Pancreas (tissue), 10 donors: ENCODE data around the gene RPAP3. TPM values are rescaled to one million over a fixed set of nuclear protein-coding genes. Genes with fewer than 3 reads are reported as not detected.

ENCODE experiments used
- ATAC-seq, 4 donors: fragments of 200-7000 bp; cut with Tn5 transposase; one replicate each; pipeline versions ENCODE4 v1.8.0 to v1.9.1; 2020; ENCODE audit warnings: mild to moderate bottlenecking in 4 of 4, moderate library complexity in 4 of 4
- DNase-seq, 6 donors: peaks; one replicate each; pipeline ENCODE4 v3.0.0-alpha.2; 2020
- FAIRE-seq: peaks from 2 replicates; lab custom pipeline; 2012; peaks lifted over from hg19 to GRCh38; lab: Jason Lieb, UNC
- H3K27ac ChIP-seq, 4 donors: fragments of 200-600 bp; sonication (generic); 1 replicate in 3 of 4; 2 replicates in 1 of 4; pipeline versions ENCODE4 v1.5.0 to v1.8.0; 2020
- H3K27me3 ChIP-seq, 4 donors: fragments of 200-600 bp; one replicate each; pipeline ENCODE4 v1.8.0; 2021
- H3K36me3 ChIP-seq, 3 donors: fragments of 200-600 bp; sonication (generic) in 1 of 3; one replicate each; pipeline versions ENCODE4 v1.5.0 to v1.8.0; 2020 to 2021
- H3K4me1 ChIP-seq, 3 donors: fragments of 200-600 bp; one replicate each; pipeline ENCODE4 v1.8.0; 2021
- H3K4me3 ChIP-seq, 4 donors: fragments of 200-600 bp; sonication (generic) in 2 of 4; one replicate each; pipeline versions ENCODE4 v1.5.0 to v1.8.0; 2020 to 2021
- H3K9me3 ChIP-seq, 4 donors: fragments of 200-600 bp; one replicate each; pipeline ENCODE4 v1.8.0; 2021
- CTCF ChIP-seq, 4 donors: fragments of 200-600 bp; sonication (generic) in 3 of 4; IDR thresholded peaks; one replicate each; pipeline versions ENCODE4 v1.5.0 to v1.8.0; 2021; ENCODE audit warnings: antibody characterized with exemption in 4 of 4
- WGBS, 2 donors: extraction: QIAGEN DNeasy Blood & Tissue Kit; methylation state at CpG; one replicate each; pipeline ENCODE4 v1.1.7; 2013; 5-methylcytosine and 5-hydroxymethylcytosine counted together
- intact Hi-C, 3 donors: fragments of 100-400 bp; cut with DNase I; formaldehyde crosslinking; loops; one replicate each; pipeline versions ENCODE4 v1.11.1 to v1.14.2; 2022
- polyA plus RNA-seq, 2 donors: library from polyadenylated mRNA; stranded (reverse); fragments of 200-250 nt; gene quantifications; one replicate each; pipeline ENCODE4 v1.2.3, GENCODE V29; 2013
- total RNA-seq, 6 donors: library from RNA; stranded (reverse); fragmentation: NEBNext Ultra II Directional in 4 of 6; extraction: Animal tissue kit (Norgen Biotek cat#: 25700) in 4 of 6; gene quantifications; one replicate each; pipeline versions ENCODE4 v1.2.1 to v1.2.4, GENCODE V29; 2021 to 2023
- donor health status: healthy with polysubstance abuse.
- donor health status: DM: no; HTN: no; CAD: no; lungs with moderate emphysema.
- donor health status: DM: no; HTN: no; CAD: no.
- donor health status: control.
- donor health status: control.
- donor health status: Bipolar disorder and iron deficiency.
- donor health status: DM: yes; HTN: yes; CAD: no.
- donor health status: DM: no; HTN: no; CAD: no.
- donor health status: DM: no; HTN: no; CAD: no.
- donor health status: DM: yes; HTN: yes; CAD: no.

The RPAP3 gene
- total and polyA plus RNA-seq, 8 donors: 3.3 to 12.1 (median 8.9) TPM

GRCh38 chr12:47725091-47725772, 19.4 kb upstream of the RPAP3 start, which contains the start of gene ENDOU:
Gene ENDOU, minus strand, starts transcription at chr12:47725490. Its CDS starts 77 bp downstream, at chr12:47725413.
- intact Hi-C loops: no loop called here
- Histone ChIP-seq H3K4me1 (peaks cover 3 to 9% (median 6%) of the 10 kb centered on the region in 3 donors), H3K27me3 (no peaks in the 10 kb centered on the region), H3K27ac (no peak within 1 kb of the TSS), H3K36me3 (no peaks in the 10 kb centered on the region), H3K4me3 (no peak within 1 kb of the TSS), H3K9me3 (no peaks in the 10 kb centered on the region)
- DNase-seq: no peak
- no peak for ATAC-seq
- 91 to 93% methylated on average over 8 of the region's 8 CpGs for WGBS, 2 donors
- TF ChIP-seq CTCF (IDR thresholded peaks at IDR 0.05): no peak
- FAIRE-seq: no peak

- no peak for TF ChIP-seq CTCF (IDR thresholded peaks at IDR 0.05)
- Histone ChIP-seq H3K36me3 (no peaks in the 10 kb centered on the region), H3K4me3 (no peak overlapping the region), H3K27me3 (no peaks in the 10 kb centered on the region), H3K9me3 (no peaks in the 10 kb centered on the region), H3K4me1 (no peaks in the 10 kb centered on the region), H3K27ac (no peak overlapping the region)
- no peak for DNase-seq
- ATAC-seq: no peak
- intact Hi-C loops: no loop called here
- WGBS, 2 donors: 78 to 81% methylated on average over 5 of the region's 5 CpGs
- FAIRE-seq: no peak
Observed at GRCh38 chr12:47722941-47723631, 17.3 kb upstream of the RPAP3 start.

- no peak for TF ChIP-seq CTCF (IDR thresholded peaks at IDR 0.05)
- intact Hi-C loops: no loop called here
- Histone ChIP-seq H3K4me3 (no peak overlapping the region), H3K27ac (no peak overlapping the region), H3K4me1 (peaks cover 0 to 8% (median 0%) of the 10 kb centered on the region in 3 donors), H3K9me3 (no peaks in the 10 kb centered on the region), H3K36me3 (no peaks in the 10 kb centered on the region), H3K27me3 (no peaks in the 10 kb centered on the region)
- FAIRE-seq (no peak), ATAC-seq (no peak), DNase-seq (no peak)
- WGBS, 2 donors: 61 to 62% methylated on average over 7 of the region's 7 CpGs
Observed at GRCh38 chr12:47722136-47722834, 16.5 kb upstream of the RPAP3 start.

- intact Hi-C loops: no loop called here
- no peak overlapping the region for H3K27ac ChIP-seq
Observed at GRCh38 chr12:47721431-47721973, 15.7 kb upstream of the RPAP3 start.

More at GRCh38 chr12:47721431-47721973, 15.7 kb upstream of the RPAP3 start:
- Histone ChIP-seq H3K4me1 (peaks cover 0 to 9% (median 0%) of the 10 kb centered on the region in 3 donors), H3K4me3 (no peak overlapping the region), H3K36me3 (no peaks in the 10 kb centered on the region), H3K27me3 (no peaks in the 10 kb centered on the region), H3K9me3 (no peaks in the 10 kb centered on the region)
- ATAC-seq (no peak), FAIRE-seq (no peak), DNase-seq (no peak)
- TF ChIP-seq CTCF (IDR thresholded peaks at IDR 0.05): no peak
- WGBS, 2 donors: 89 to 92% methylated on average over 9 of the region's 9 CpGs
